Occipital lobe (tissue), 3 donors: ENCODE data around the gene ISYNA1. TPM values are rescaled to one million over a fixed set of nuclear protein-coding genes. Genes with fewer than 3 reads are reported as not detected.

Experiments
- DNase-seq: peaks from one replicate; lab custom pipeline; 2025; lab: John Stamatoyannopoulos, UW
- small RNA-seq: library from RNA; depleted of rRNA; stranded (forward); fragments of <200 nt; gene quantifications from one replicate; pipeline ENCODE3, GENCODE V24; 2014
- total RNA-seq: library from RNA; depleted of rRNA; stranded (reverse); fragments of >200 nt; gene quantifications from one replicate; pipeline ENCODE4 v1.2.3, GENCODE V29; 2014

The ISYNA1 gene
- total RNA-seq, 1 donor from 2014 or later = 95.1 TPM

GRCh38 chr19:18392926-18393325 lies 45.0 kb downstream of the ISYNA1 start:
- no peak for DNase-seq

- no peak for DNase-seq
Observed at GRCh38 chr19:18392417-18392816, 45.5 kb downstream of the ISYNA1 start.

DNA sequence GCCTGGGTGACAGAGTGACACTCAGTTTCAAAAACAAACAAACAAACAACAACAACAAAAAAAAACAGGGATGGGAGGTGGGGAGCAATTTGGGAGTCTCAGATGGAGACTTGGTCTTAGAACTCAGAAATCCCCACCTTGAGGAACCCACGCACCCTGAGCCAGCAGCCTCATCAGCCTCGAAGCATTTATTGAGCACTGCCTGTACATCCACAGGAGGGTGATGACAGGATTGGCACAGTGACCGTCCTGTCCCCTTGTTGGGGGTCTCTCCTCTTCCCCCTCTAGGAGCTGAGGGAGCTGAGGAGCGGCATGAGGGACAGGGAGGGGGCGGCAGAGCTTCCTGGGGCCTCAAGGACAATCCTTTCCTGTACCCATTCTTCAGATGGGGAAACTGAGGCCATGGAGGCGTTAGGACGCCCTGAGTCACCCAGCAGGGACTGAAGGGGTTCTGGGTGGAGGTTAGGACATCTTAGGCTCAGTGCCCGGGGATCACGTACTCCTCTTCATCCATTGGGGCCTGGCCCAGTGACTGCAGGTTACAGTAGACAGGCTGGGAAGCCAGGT lies 46.3 kb downstream of the ISYNA1 start:
- DNase-seq = no peak

GRCh38 chr19:18390065-18390907 lies 47.6 kb downstream of the ISYNA1 start:
- no peak for DNase-seq

- no peak for DNase-seq
Observed at GRCh38 chr19:18389726-18390064, 48.2 kb downstream of the ISYNA1 start.

DNA sequence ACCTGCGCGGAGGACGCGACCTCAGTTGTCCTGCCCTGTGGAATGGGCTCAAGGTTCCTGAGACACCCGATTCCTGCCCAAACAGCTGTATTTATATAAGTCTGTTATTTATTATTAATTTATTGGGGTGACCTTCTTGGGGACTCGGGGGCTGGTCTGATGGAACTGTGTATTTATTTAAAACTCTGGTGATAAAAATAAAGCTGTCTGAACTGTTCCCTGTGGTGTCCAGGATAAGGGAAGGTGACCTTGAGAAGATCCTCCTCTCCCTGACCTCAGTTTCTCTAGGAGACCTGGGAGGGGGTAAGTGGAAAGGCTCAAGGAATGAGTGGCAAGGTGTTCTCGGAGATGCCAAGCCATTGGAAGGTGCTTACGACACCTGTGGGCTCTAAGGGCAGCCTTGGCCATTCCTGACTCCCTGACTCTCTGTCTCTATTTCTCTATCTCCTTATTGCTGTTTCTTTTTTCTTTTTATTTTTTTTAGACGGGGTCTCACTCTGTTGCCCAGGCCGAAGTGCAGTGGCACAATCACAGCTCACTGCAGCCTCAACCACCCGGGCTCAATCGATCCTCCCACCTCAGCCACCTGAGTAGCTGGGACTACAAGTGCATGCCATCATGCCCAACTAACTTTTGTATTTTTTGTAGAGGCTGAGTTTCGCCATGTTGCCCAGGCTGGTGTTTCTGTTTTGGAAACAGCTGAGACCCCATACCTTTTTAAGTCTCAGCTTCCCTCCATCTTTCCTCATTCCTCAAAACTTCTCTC lies 48.8 kb downstream of the ISYNA1 start:
- DNase-seq = no peak

GRCh38 chr19:18388100-18388959 lies 49.6 kb downstream of the ISYNA1 start:
- peak; percentile 57 for DNase-seq

- no peak for DNase-seq
Observed at GRCh38 chr19:18386543-18387271, 51.2 kb downstream of the ISYNA1 start.

DNA sequence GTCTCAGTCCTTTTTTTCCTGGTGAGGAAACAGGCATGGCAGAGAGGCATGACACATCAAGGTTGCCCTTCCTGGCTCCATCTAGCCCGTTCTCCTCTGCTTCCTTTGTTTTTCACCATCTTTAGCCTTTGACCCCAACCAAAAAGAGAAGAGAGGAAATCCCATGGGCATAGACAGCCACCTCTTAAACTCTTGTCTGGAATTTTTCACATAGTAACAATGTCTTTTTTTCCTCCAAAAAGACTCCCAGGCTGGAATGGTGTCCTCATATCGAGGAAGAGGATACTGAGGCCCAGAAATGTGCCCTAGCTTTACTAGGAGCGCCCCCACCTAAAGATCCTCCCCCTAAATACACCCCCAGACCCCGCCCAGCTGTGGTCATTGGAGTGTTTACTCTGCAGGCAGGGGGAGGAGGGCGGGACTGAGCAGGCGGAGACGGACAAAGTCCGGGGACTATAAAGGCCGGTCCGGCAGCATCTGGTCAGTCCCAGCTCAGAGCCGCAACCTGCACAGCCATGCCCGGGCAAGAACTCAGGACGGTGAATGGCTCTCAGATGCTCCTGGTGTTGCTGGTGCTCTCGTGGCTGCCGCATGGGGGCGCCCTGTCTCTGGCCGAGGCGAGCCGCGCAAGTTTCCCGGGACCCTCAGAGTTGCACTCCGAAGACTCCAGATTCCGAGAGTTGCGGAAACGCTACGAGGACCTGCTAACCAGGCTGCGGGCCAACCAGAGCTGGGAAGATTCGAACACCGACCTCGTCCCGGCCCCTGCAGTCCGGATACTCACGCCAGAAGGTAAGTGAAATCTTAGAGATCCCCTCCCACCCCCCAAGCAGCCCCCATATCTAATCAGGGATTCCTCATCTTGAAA lies 52.0 kb downstream of the ISYNA1 start, which contains the start of gene GDF15:
Gene GDF15 (plus strand): TSS at position 484 of the 868 bp plus-strand sequence. CDS start 32 bp downstream, at position 516.
- DNase-seq = no peak

GRCh38 chr19:18385359-18385674 lies 52.6 kb downstream of the ISYNA1 start:
- no peak for DNase-seq

DNA sequence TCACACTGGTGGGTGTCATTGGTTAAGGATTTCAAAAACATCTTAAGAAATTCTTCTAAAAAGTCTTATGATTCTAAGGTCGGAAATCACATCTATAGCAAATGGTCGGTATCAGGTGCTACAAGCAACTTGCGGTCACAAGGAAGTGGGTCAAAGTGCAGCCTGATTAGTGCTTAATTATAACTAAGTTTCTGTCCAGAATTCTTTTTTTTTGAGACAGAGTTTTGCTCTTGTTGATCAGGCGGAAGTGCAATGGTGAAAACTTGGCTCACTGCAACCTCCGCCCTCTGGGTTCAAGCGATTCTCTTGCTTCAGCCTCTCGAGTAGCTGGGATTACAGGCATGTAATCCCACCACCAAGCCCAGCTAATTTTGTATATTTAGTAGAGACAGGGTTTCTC lies 53.2 kb downstream of the ISYNA1 start:
- no peak for DNase-seq

Small RNAs within 50 kb of the gene (small RNA-seq; reads per million reads assigned to genes)
- not detected for gene MIR3189

Other genes starting within 250 kb of the ISYNA1 start
- gene MPV17L2, start 244.9 kb downstream of the ISYNA1 start, total RNA-seq = 7.8 TPM
- gene RAB3A, start 234.1 kb downstream of the ISYNA1 start, total RNA-seq = 50.4 TPM
- gene PDE4C, start 211.7 kb downstream of the ISYNA1 start, total RNA-seq = 0.47 TPM
- 0.47 TPM for gene IQCN, start 163.7 kb downstream of the ISYNA1 start, total RNA-seq
- 70.7 TPM for gene JUND, start 156.5 kb downstream of the ISYNA1 start, total RNA-seq
- 72.2 TPM for gene LSM4, start 115.1 kb downstream of the ISYNA1 start, total RNA-seq
- 14.2 TPM for gene PGPEP1, start 97.5 kb downstream of the ISYNA1 start, total RNA-seq
- gene GDF15, start 52.0 kb downstream of the ISYNA1 start, total RNA-seq = not detected
- 0.78 TPM for gene LRRC25, start 40.5 kb downstream of the ISYNA1 start, total RNA-seq
- 75.6 TPM for gene SSBP4, start 18.7 kb downstream of the ISYNA1 start, total RNA-seq
- 6.6 TPM for gene ELL, start 83.9 kb upstream of the ISYNA1 start, total RNA-seq
- gene FKBP8, start 105.4 kb upstream of the ISYNA1 start, total RNA-seq = 118 TPM
- 16.4 TPM for gene KXD1, start 119.7 kb upstream of the ISYNA1 start, total RNA-seq
- gene UBA52, start 133.7 kb upstream of the ISYNA1 start, total RNA-seq = 530 TPM
- 20.0 TPM for gene REX1BD, start 150.7 kb upstream of the ISYNA1 start, total RNA-seq
- gene CRLF1, start 168.7 kb upstream of the ISYNA1 start, total RNA-seq = 0.94 TPM
- gene TMEM59L, start 174.7 kb upstream of the ISYNA1 start, total RNA-seq = 34.5 TPM
- 7.0 TPM for gene KLHL26, start 198.9 kb upstream of the ISYNA1 start, total RNA-seq
- 6.6 TPM for gene CRTC1, start 245.5 kb upstream of the ISYNA1 start, total RNA-seq